MM.1S (cell line): ENCODE measurements around the gene NCAM2.

Source experiments
- DNase-seq: peaks from one replicate; pipeline ENCODE4 v3.0.0-alpha.2; 2015
- H2AFZ ChIP-seq: fragments of 300-600 bp; sonication (generic); 2 replicates; pipeline ENCODE4 v1.6.0; 2016; ENCODE audit warnings: antibody characterized with exemption, low read length
- H3F3A ChIP-seq: fragments of 300-600 bp; sonication (generic); 2 replicates; pipeline ENCODE4 v1.6.1; 2016; ENCODE audit warnings: mild to moderate bottlenecking, antibody characterized with exemption, low read length, moderate library complexity, mixed read lengths; ENCODE audit not compliant: insufficient read depth
- H3K27ac ChIP-seq: fragments of 300-600 bp; sonication (generic); 2 replicates; pipeline ENCODE4 v1.5.1; 2016; ENCODE audit warnings: mild to moderate bottlenecking, low read length
- H3K27me3 ChIP-seq: fragments of 300-600 bp; sonication (generic); replicated peaks from 2 replicates; pipeline ENCODE4 v1.6.0; 2016; ENCODE audit warnings: low read length; ENCODE audit not compliant: insufficient read depth
- H3K36me3 ChIP-seq: fragments of 300-600 bp; sonication (generic); replicated peaks from 2 replicates; pipeline ENCODE4 v1.6.1; 2016; ENCODE audit warnings: mild to moderate bottlenecking, low read length, mixed read lengths; ENCODE audit not compliant: insufficient read depth
- H3K4me1 ChIP-seq: fragments of 300-600 bp; sonication (generic); 2 replicates; pipeline ENCODE4 v1.6.1; 2016; ENCODE audit warnings: low read length, mixed read lengths
- H3K4me2 ChIP-seq: fragments of 300-600 bp; sonication (generic); 2 replicates; pipeline ENCODE4 v1.6.0; 2016; ENCODE audit warnings: low read depth, low read length
- H3K4me3 ChIP-seq: fragments of 300-600 bp; sonication (generic); 2 replicates; pipeline ENCODE4 v1.5.1; 2016; ENCODE audit warnings: low read length, mixed read lengths
- H3K79me2 ChIP-seq: fragments of 300-600 bp; sonication (generic); 2 replicates; pipeline ENCODE4 v1.6.1; 2016; ENCODE audit warnings: mixed run types, low read length, mixed read lengths
- H3K9ac ChIP-seq: fragments of 300-600 bp; sonication (generic); 2 replicates; pipeline ENCODE4 v1.6.1; 2016; ENCODE audit warnings: low read length, mixed read lengths
- H3K9me2 ChIP-seq: fragments of 300-600 bp; sonication (generic); replicated peaks from 2 replicates; pipeline ENCODE4 v1.6.1; 2016; ENCODE audit warnings: mild to moderate bottlenecking, low read length, mixed read lengths; ENCODE audit not compliant: insufficient read depth
- H3K9me3 ChIP-seq: fragments of 300-600 bp; sonication (generic); replicated peaks from 2 replicates; pipeline ENCODE4 v1.6.1; 2016; ENCODE audit warnings: mild to moderate bottlenecking, low read length, mixed read lengths; ENCODE audit not compliant: insufficient read depth
- H4K20me1 ChIP-seq: fragments of 300-600 bp; sonication (generic); 2 replicates; pipeline ENCODE4 v1.6.1; 2016; ENCODE audit warnings: mild to moderate bottlenecking, low read length, moderate library complexity, mixed read lengths; ENCODE audit not compliant: insufficient read depth
- EZH2 ChIP-seq: fragments of 300-600 bp; sonication (generic); optimal IDR thresholded peaks from 2 replicates; pipeline ENCODE3; 2017; ENCODE audit warnings: low read depth, mild to moderate bottlenecking, antibody characterized with exemption, low read length, mixed read lengths
- EZH2phosphoT487 ChIP-seq: fragments of 300-600 bp; sonication (generic); IDR thresholded peaks from 2 replicates; pipeline ENCODE4 v1.6.1; 2018; ENCODE audit warnings: antibody characterized with exemption, low read length
- TF ChIP-seq, protein P1 (sequence below): fragments of 300-600 bp; sonication (generic); IDR thresholded peaks from 2 replicates; pipeline ENCODE4 v1.5.1; 2016; ENCODE audit warnings: antibody characterized with exemption, low read length, mixed read lengths

The NCAM2 gene

DNA sequence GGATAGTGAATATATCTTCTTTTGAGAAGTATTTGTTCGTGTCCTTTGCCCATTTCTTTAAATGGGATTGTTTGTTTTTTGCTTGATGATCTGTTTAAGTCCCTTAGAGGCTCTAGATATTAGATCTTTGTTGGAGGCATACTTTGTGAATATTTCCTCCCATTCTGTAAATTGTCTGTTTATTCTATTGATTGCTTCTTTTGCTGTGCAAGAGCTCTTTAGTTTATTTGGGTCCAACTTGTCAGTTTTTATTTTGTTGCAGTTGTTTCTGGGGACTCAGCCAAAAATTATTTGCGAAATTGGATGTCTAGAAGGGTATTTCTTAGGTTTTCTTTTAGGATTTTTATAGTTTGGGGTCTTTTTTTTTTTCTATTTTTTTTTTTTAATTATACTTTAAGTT lies 302.8 kb downstream of the NCAM2 start:
- DNase-seq, result no peak
- Histone ChIP-seq H3K4me1 (no peaks in the 10 kb centered on the region), H2AFZ (no peak overlapping the region), H3F3A (no peaks in the 10 kb centered on the region), H3K79me2 (no peaks in the 10 kb centered on the region), H3K4me2 (no peak overlapping the region), H3K36me3 (no peaks in the 10 kb centered on the region), H3K27me3 (no peaks in the 10 kb centered on the region), H3K27ac (no peak overlapping the region), H3K9me3 (no peaks in the 10 kb centered on the region), H3K9ac (no peak overlapping the region), H3K9me2 (no peaks in the 10 kb centered on the region), H4K20me1 (no peaks in the 10 kb centered on the region), H3K4me3 (no peak overlapping the region)
- TF ChIP-seq, protein P1, sequence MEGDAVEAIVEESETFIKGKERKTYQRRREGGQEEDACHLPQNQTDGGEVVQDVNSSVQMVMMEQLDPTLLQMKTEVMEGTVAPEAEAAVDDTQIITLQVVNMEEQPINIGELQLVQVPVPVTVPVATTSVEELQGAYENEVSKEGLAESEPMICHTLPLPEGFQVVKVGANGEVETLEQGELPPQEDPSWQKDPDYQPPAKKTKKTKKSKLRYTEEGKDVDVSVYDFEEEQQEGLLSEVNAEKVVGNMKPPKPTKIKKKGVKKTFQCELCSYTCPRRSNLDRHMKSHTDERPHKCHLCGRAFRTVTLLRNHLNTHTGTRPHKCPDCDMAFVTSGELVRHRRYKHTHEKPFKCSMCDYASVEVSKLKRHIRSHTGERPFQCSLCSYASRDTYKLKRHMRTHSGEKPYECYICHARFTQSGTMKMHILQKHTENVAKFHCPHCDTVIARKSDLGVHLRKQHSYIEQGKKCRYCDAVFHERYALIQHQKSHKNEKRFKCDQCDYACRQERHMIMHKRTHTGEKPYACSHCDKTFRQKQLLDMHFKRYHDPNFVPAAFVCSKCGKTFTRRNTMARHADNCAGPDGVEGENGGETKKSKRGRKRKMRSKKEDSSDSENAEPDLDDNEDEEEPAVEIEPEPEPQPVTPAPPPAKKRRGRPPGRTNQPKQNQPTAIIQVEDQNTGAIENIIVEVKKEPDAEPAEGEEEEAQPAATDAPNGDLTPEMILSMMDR, result no peak
- TF ChIP-seq EZH2, result no peak
- no peak for TF ChIP-seq EZH2phosphoT487

DNA sequence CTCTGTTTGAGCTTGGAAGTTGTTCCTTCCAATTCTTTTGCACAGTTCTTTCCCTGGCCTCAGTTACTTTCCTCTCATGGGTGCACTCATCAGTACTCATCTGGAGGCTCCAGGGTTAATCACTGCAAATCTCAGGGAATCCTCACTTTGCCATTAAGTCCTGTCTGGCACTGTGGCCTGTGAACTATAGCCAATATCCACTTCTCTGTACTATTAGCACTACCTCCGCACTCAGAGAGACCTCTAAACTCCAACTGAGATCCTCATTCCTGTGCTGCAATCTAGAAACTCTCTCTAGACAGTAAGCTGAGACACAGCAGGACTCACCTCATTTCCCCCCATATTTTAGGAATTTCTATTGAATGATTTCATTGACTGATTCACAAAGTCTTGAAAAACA lies 311.3 kb downstream of the NCAM2 start:
- Histone ChIP-seq H3K9ac (no peak overlapping the region), H3K27me3 (no peaks in the 10 kb centered on the region), H2AFZ (no peak overlapping the region), H3K79me2 (no peaks in the 10 kb centered on the region), H4K20me1 (no peaks in the 10 kb centered on the region), H3K4me3 (no peak overlapping the region), H3K4me1 (no peaks in the 10 kb centered on the region), H3K27ac (no peak overlapping the region), H3K9me2 (no peaks in the 10 kb centered on the region), H3K4me2 (no peak overlapping the region), H3K36me3 (no peaks in the 10 kb centered on the region), H3K9me3 (no peaks in the 10 kb centered on the region), H3F3A (no peaks in the 10 kb centered on the region)
- TF ChIP-seq EZH2 (no peak), EZH2phosphoT487 (no peak)
- TF ChIP-seq, protein P1, result no peak
- no peak for DNase-seq

- no peak overlapping the region for H3K4me3 ChIP-seq
- H3K4me1 ChIP-seq, result no peaks in the 10 kb centered on the region
- no peaks in the 10 kb centered on the region for H3K9me2 ChIP-seq
- H3K4me2 ChIP-seq, result no peak overlapping the region
- no peak overlapping the region for H2AFZ ChIP-seq
- no peak overlapping the region for H3K27ac ChIP-seq
- TF ChIP-seq, protein P1, result no peak
- TF ChIP-seq EZH2phosphoT487, result no peak
- no peaks in the 10 kb centered on the region for H3K9me3 ChIP-seq
- no peak overlapping the region for H3K9ac ChIP-seq
- no peaks in the 10 kb centered on the region for H3K79me2 ChIP-seq
- no peaks in the 10 kb centered on the region for H3K27me3 ChIP-seq
- H4K20me1 ChIP-seq, result no peaks in the 10 kb centered on the region
- H3F3A ChIP-seq, result no peaks in the 10 kb centered on the region
- DNase-seq, result no peak
- no peaks in the 10 kb centered on the region for H3K36me3 ChIP-seq
Measured at GRCh38 chr21:21324297-21324696, 326.1 kb downstream of the NCAM2 start.

- Histone ChIP-seq H3K79me2 (no peaks in the 10 kb centered on the region), H3K4me1 (no peaks in the 10 kb centered on the region), H3K27me3 (no peaks in the 10 kb centered on the region), H3K4me3 (no peak overlapping the region), H3K36me3 (no peaks in the 10 kb centered on the region), H3F3A (no peaks in the 10 kb centered on the region), H3K27ac (no peak overlapping the region), H4K20me1 (no peaks in the 10 kb centered on the region), H3K9me3 (no peaks in the 10 kb centered on the region), H3K4me2 (no peak overlapping the region), H3K9me2 (no peaks in the 10 kb centered on the region), H2AFZ (no peak overlapping the region), H3K9ac (no peak overlapping the region)
- no peak for TF ChIP-seq EZH2phosphoT487
- TF ChIP-seq EZH2, result no peak
- TF ChIP-seq, protein P1, result no peak
- DNase-seq, result no peak
Measured at GRCh38 chr21:21332492-21332891, 334.3 kb downstream of the NCAM2 start.
